Effector memory CD4-positive, alpha-beta T cell (primary cell): ENCODE results near the gene SLC25A47.

Source experiments
- DNase-seq, 3 donors: peaks; one replicate each; pipeline ENCODE4 v3.0.0-alpha.2; 2020
- H3K27ac ChIP-seq: 2 replicates; pipeline ENCODE4 v1.7.0; 2013; ENCODE audit warnings: mild to moderate bottlenecking, low read length, moderate library complexity; ENCODE audit not compliant: insufficient read depth, poor library complexity, severe bottlenecking
- H3K27me3 ChIP-seq: replicated peaks from 2 replicates; pipeline ENCODE4 v1.7.0; 2013; ENCODE audit warnings: mild to moderate bottlenecking, low read length; ENCODE audit not compliant: insufficient read depth, control insufficient read depth, poor library complexity, severe bottlenecking
- H3K36me3 ChIP-seq: 2 replicates; pipeline ENCODE4 v1.7.0; 2013; ENCODE audit warnings: mild to moderate bottlenecking, low read length, moderate library complexity; ENCODE audit not compliant: control insufficient read depth, insufficient read depth
- H3K4me1 ChIP-seq: 2 replicates; pipeline ENCODE4 v1.7.0; 2013; ENCODE audit warnings: low read length, mild to moderate bottlenecking; ENCODE audit not compliant: control insufficient read depth, insufficient read depth, poor library complexity, severe bottlenecking
- H3K4me3 ChIP-seq: 2 replicates; pipeline ENCODE4 v1.7.0; 2013; ENCODE audit warnings: low read length, low read depth, mild to moderate bottlenecking; ENCODE audit not compliant: insufficient read depth, poor library complexity, severe bottlenecking
- H3K9me3 ChIP-seq: 2 replicates; pipeline ENCODE4 v1.7.0; 2013; ENCODE audit warnings: mild to moderate bottlenecking, low read length, moderate library complexity; ENCODE audit not compliant: control insufficient read depth

The SLC25A47 gene

GRCh38 chr14:100362311-100362927 is 39.3 kb downstream of the SLC25A47 start:
- no peaks in the 10 kb centered on the region for H3K4me1 ChIP-seq
- no peak overlapping the region for H3K27ac ChIP-seq
- DNase-seq, result no peak
- peaks cover 31% of the 10 kb centered on the region for H3K36me3 ChIP-seq
- no peak overlapping the region for H3K4me3 ChIP-seq
- no peaks in the 10 kb centered on the region for H3K9me3 ChIP-seq
- H3K27me3 ChIP-seq, result no peaks in the 10 kb centered on the region

DNA sequence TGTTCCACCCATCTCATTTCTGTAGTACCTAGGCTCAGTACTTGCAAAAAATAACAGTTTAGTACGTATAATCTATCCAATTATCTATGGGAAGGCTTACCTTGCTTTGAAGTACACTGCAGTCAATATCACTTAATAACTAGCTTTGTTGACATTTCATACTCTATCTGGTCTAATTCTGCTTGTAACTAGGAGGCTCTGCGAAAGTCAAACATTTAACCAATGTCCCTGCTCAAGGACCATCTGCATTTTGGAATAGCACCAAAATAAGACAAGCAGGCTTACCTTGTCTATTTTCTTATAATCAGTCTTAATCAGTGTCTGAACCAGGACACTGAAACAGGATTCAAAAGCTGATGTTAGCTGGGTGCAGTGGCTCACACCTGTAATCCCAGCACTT is 39.9 kb downstream of the SLC25A47 start:
- peaks cover 34% of the 10 kb centered on the region for H3K36me3 ChIP-seq
- H3K4me1 ChIP-seq, result no peaks in the 10 kb centered on the region
- H3K4me3 ChIP-seq, result no peak overlapping the region
- H3K9me3 ChIP-seq, result no peaks in the 10 kb centered on the region
- no peak for DNase-seq
- H3K27me3 ChIP-seq, result no peaks in the 10 kb centered on the region
- no peak overlapping the region for H3K27ac ChIP-seq

GRCh38 chr14:100364403-100364802 is 41.3 kb downstream of the SLC25A47 start:
- H3K27ac ChIP-seq, result no peak overlapping the region
- peaks cover 38% of the 10 kb centered on the region for H3K36me3 ChIP-seq
- no peaks in the 10 kb centered on the region for H3K9me3 ChIP-seq
- no peaks in the 10 kb centered on the region for H3K4me1 ChIP-seq
- DNase-seq, result no peak
- no peak overlapping the region for H3K4me3 ChIP-seq
- H3K27me3 ChIP-seq, result no peaks in the 10 kb centered on the region

GRCh38 chr14:100365741-100366140 is 42.6 kb downstream of the SLC25A47 start:
- no peak overlapping the region for H3K4me3 ChIP-seq

GRCh38 chr14:100369019-100369418 is 45.9 kb downstream of the SLC25A47 start:
- Histone ChIP-seq H3K9me3 (no peaks in the 10 kb centered on the region), H3K36me3 (peaks cover 28% of the 10 kb centered on the region), H3K4me1 (no peaks in the 10 kb centered on the region), H3K27ac (no peak overlapping the region), H3K27me3 (no peaks in the 10 kb centered on the region), H3K4me3 (no peak overlapping the region)
- no peak for DNase-seq

More at GRCh38 chr14:100365741-100366140, 42.6 kb downstream of the SLC25A47 start:
- H3K9me3 ChIP-seq, result no peaks in the 10 kb centered on the region
- no peaks in the 10 kb centered on the region for H3K27me3 ChIP-seq
- H3K4me1 ChIP-seq, result no peaks in the 10 kb centered on the region
- peaks cover 33% of the 10 kb centered on the region for H3K36me3 ChIP-seq
- H3K27ac ChIP-seq, result no peak overlapping the region
- no peak for DNase-seq

- H3K4me1 ChIP-seq, result no peaks in the 10 kb centered on the region
- peaks cover 25% of the 10 kb centered on the region for H3K36me3 ChIP-seq
- no peak overlapping the region for H3K27ac ChIP-seq
- DNase-seq, result no peak
- H3K9me3 ChIP-seq, result no peaks in the 10 kb centered on the region
- H3K4me3 ChIP-seq, result no peak overlapping the region
- H3K27me3 ChIP-seq, result no peaks in the 10 kb centered on the region
Observed at GRCh38 chr14:100370003-100370402, 46.9 kb downstream of the SLC25A47 start.

DNA sequence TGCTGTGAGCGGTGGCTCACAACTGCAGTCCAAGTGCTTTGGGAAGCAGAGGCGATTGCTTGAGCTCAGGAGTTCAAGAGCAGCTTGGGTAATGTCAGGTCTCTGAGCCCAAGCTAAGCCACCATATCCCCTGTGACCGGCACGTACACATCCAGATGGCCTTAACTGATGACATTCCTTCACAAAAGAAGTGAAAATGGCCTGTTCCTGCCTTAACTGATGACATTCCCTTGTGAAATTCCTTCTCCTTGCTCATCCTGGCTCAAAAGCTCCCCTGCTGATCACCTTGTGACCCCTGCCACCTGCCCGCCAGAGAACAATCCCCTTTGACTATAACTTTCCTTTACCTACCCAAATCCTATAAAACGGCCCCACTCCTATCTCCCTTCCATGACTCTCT is 48.6 kb downstream of the SLC25A47 start:
- H3K36me3 ChIP-seq, result peaks cover 9% of the 10 kb centered on the region
- DNase-seq, result no peak
- no peak overlapping the region for H3K4me3 ChIP-seq
- no peaks in the 10 kb centered on the region for H3K27me3 ChIP-seq
- peaks cover 8% of the 10 kb centered on the region for H3K4me1 ChIP-seq
- H3K27ac ChIP-seq, result no peak overlapping the region
- no peaks in the 10 kb centered on the region for H3K9me3 ChIP-seq

GRCh38 chr14:100372357-100373048 is 49.4 kb downstream of the SLC25A47 start:
- no peak overlapping the region for H3K27ac ChIP-seq
- no peaks in the 10 kb centered on the region for H3K9me3 ChIP-seq
- H3K36me3 ChIP-seq, result peaks cover 9% of the 10 kb centered on the region
- peaks cover 13% of the 10 kb centered on the region for H3K4me1 ChIP-seq
- no peak overlapping the region for H3K4me3 ChIP-seq
- DNase-seq, result no peak
- H3K27me3 ChIP-seq, result no peaks in the 10 kb centered on the region

DNA sequence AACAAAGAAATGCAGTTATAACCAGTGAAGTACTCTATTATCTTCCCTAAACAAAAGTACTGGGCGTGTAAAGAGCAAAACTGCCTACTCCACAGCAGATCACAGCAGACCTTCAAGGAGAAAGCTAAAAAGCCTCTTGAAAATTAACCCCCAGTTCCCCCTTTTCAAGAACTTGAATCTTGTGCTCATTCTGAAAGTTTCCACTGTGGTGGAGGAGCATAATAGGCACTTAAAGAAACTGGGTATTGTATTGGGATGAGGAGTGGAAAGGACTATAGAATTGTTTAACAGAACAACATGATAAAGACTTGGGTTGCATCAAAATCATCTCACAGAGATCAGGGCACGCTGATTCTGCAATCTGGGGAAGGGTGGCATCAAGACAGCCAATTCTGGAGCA is 51.1 kb downstream of the SLC25A47 start:
- no peak for DNase-seq
- H3K27me3 ChIP-seq, result no peaks in the 10 kb centered on the region
- no peak overlapping the region for H3K4me3 ChIP-seq
- no peak overlapping the region for H3K27ac ChIP-seq
- no peaks in the 10 kb centered on the region for H3K36me3 ChIP-seq
- H3K9me3 ChIP-seq, result no peaks in the 10 kb centered on the region
- peaks cover 13% of the 10 kb centered on the region for H3K4me1 ChIP-seq

DNA sequence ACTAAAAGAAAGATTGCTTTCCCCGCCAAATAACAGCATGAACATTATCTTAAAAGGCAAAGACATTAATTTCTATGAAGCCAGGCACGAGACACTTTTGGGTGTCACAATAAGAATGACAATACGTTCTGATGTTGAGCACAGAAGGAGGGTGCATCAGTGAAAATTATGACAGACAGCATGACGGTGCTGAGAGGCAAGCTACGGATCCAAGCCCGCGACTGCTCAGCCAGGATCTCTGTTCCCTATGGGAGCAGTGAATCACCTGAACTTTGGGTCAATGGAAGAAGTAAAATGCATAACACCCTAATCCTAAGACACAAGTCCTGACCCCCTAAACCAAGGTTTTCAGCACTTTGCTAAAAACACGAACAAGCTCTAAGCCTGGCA is 51.7 kb downstream of the SLC25A47 start:
- no peaks in the 10 kb centered on the region for H3K27me3 ChIP-seq
- H3K9me3 ChIP-seq, result no peaks in the 10 kb centered on the region
- no peak for DNase-seq
- no peaks in the 10 kb centered on the region for H3K36me3 ChIP-seq
- peaks cover 13% of the 10 kb centered on the region for H3K4me1 ChIP-seq
- no peak overlapping the region for H3K27ac ChIP-seq
- peak overlapping the region; percentile 78 for H3K4me3 ChIP-seq
